GM19043 (cell line): ENCODE measurements around the gene ZBTB16.

Experiments
- ATAC-seq: cut with Tn5 transposase; IDR thresholded peaks from one replicate; pipeline ENCODE4 v1.9.1; 2021; ENCODE audit warnings: low read depth; ENCODE audit not compliant: unreplicated experiment

ZBTB16 gene

DNA sequence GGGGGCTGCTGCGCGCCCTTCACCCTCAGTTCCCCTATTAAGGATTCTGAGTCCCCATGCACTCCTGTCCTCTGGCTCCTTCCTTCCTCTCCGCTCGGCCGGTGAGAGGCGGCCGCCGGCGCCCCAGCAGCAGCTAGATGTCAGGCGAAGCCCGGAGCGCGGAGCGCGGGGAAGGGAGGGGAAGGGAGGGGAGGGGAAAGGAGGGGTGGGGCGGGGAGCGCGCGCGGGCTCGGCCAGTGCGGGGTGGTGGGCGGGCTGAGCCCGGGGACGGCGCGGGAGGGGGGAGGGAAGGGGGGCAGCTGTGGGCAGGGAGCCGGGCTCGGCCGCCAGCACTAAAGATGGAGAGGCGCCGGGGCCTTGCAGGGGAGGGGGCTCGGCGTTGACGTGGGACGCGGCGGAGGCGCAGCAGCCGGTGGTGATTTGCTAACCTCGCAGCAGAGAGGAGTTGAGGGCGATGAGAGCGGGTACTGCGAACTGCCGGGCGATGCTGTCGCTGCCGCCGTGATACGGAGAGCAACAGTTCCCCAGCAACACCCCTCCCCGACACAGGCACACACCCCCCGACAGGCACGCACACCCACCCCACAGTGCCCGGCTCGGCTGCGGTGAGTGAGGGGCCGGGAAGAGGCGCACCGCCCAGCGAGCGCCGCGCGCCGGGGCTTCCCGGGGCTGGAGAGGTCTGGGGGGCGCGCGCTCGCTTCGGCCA is at the start of gene ZBTB16:
Gene ZBTB16 (plus strand): TSS at position 434 of the 706 bp plus-strand sequence. CDS start 3,590 bp downstream, outside the sequence.
- ATAC-seq: no peak

- ATAC-seq: no peak
These were observed 48.6 kb upstream of the ZBTB16 start for GRCh38 chr11:114010931-114011330.

- no peak for ATAC-seq
These were observed 48.1 kb upstream of the ZBTB16 start for GRCh38 chr11:114011443-114011842.

GRCh38 chr11:114015117-114015516 is 44.4 kb upstream of the ZBTB16 start:
- ATAC-seq: no peak

- ATAC-seq: no peak
These were observed 42.5 kb upstream of the ZBTB16 start for GRCh38 chr11:114016986-114017385.

GRCh38 chr11:114017723-114018122 is 41.8 kb upstream of the ZBTB16 start:
- no peak for ATAC-seq

DNA sequence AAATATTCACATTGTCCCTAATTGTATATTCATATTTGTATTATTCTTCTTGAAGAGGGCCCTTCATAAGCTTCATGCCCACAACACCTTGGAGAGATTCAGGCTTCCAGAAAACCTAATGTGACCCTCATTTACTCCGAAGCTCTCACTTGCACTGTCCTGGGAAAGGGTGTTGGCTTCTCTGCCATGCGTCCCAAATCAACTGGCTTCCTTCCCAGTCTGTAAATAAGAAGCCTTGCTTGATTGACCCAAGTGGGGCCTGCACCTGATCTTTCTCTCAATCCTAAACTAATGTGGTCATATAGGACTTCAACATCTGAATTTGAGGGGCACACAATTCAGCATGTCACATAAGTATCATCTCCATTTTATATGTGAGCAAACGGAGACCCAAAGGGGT is 40.5 kb upstream of the ZBTB16 start:
- no peak for ATAC-seq

GRCh38 chr11:114019574-114019973 is 39.9 kb upstream of the ZBTB16 start:
- ATAC-seq: no peak

- ATAC-seq: no peak
These were observed 34.1 kb upstream of the ZBTB16 start for GRCh38 chr11:114025329-114025907.

- no peak for ATAC-seq
These were observed 33.2 kb upstream of the ZBTB16 start for GRCh38 chr11:114026355-114026754.

GRCh38 chr11:114027391-114027790 is 32.1 kb upstream of the ZBTB16 start:
- ATAC-seq: no peak

DNA sequence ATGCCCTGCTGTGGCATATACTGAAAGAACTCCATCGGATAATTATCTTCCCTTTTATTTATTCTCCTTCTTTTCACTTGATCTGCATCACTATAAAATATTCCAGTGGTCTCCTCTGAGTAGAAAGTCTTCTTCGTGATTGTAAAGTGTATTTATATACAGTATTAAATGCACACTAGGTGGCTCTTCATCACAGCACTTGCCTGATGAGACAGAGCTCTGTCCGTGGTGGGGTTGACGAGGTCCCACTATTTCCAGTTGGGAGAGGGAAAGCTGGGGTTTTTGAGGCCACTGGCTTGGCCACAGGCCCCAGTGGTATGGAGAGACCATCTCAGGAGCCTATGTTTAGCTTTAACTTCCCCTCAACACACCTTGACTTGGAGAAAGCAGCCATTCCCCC is 31.6 kb upstream of the ZBTB16 start:
- ATAC-seq: no peak

- ATAC-seq: no peak
These were observed 28.1 kb upstream of the ZBTB16 start for GRCh38 chr11:114031246-114031966.

DNA sequence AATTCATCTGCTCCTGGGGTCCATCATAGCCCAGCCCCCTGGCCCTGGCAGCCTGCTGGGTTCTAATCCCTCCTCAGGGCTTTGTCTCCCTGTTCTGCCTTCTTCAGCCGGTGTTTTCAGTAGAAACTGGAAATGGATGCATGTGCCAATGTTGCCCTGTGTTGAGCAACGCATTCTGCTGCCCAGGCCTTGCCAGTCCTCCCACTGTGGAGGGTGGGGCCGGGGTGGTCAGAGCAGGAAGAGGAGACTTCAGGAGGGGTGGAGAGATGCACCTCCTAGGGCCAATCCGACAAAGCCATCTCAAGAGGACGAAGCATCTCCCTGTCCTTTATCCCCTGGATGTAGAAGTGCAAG is 27.6 kb upstream of the ZBTB16 start:
- no peak for ATAC-seq

DNA sequence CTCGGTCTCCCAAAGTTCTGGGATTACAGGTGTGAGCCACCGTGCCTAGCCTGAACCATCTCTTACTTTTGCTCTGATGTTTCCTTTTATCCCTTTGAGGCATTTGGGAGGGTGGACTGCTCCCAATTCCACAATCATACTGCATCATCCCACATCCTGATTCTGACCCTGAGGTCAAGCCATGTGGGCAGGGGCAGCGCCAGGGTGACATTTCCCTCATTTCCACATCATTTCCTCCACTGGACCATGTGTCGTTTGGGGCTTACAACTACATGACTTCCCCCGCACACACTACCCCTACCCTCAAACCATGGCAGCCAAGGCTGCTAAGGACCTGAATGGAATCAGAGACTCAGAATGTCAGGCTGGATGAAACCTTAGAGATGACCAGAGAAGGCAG is 26.4 kb upstream of the ZBTB16 start:
- no peak for ATAC-seq

GRCh38 chr11:114033572-114033971 is 25.9 kb upstream of the ZBTB16 start:
- ATAC-seq: no peak

DNA sequence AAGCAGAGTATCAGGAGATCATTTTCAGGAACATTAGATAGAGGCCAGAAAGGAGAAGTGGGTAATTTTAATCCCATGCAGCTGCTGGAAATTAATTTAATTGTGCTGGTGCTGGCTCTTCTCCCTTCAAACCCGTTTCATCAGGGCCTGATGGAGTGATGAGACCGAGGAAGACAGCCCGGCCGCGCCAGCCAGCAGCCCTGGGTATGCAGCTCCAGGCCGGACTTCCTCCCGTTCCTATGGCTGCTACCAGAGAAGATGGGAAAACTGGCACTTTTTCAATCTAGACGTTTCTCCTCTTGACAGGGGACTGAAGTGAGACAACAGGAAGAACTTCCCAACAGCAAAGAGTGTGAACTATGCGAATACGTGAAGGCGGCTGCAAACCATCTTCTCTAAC is 24.6 kb upstream of the ZBTB16 start:
- ATAC-seq: no peak

DNA sequence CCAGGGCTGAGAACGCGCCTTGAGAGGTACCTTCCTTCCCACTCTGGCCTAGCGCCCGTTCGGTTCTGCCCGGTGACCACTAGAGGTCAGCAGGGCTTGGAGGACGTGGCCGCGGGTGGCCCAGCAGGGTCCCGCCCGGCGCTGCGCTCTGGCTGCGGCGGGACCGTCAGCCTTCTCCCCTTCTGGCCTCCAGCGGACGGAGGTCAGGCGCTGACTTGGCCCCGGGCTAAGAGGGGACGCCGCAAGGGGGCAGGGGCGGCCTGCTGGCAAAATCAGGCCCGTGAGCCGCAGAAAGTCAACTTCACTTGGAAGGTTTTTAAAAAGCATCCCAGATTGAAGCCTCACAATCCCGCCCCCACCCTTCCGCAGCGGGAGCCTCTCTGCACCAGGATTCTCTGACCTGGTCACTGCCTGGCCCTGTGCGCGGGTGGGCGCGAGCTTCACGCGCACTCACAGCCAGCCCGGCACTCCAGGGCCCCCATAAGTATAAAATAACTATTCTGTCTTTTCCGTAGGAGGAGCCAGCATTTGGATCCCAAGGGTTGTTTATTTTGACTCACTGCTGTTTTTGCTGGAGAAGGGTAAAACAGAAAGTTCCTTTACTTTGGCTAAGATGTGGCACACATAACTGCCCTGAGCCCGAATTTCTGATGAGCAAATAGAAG is 23.2 kb upstream of the ZBTB16 start:
- no peak for ATAC-seq

DNA sequence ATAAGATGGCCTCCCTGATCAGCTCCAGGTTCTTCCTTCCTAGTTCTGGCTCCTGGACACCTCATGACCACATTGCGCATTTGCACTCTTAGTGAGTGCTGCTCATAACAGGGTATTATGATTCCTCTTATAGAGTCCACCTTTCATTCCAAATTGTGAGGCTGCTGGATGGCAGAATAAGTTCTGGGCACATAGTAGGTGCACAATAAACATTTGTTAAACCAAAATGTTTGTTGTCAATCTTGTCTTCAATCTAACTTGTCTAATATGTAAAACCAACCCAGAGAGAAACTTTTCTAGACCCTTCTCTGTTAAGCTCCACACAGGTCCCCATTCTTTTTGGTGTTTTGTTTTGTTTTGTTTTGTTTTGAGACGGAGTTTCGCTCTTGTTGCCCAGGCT is 22.6 kb upstream of the ZBTB16 start:
- no peak for ATAC-seq

- ATAC-seq: no peak
These were observed 20.0 kb upstream of the ZBTB16 start for GRCh38 chr11:114039551-114039950.

- ATAC-seq: no peak
These were observed 18.8 kb upstream of the ZBTB16 start for GRCh38 chr11:114040706-114041211.
